H9 (cell line): Measurements from ENCODE around the gene CDKAL1. TPM values are rescaled to one million over a fixed set of nuclear protein-coding genes. Genes with fewer than 3 reads are reported as not detected.

Source experiments
- DNase-seq: peaks from one replicate; pipeline ENCODE4 v3.0.0-alpha.2; 2017
- H2AFZ ChIP-seq: one replicate; pipeline ENCODE4 v1.6.1; 2013; ENCODE audit warnings: mild to moderate bottlenecking, low read length, control low read depth, moderate library complexity
- H2AK5ac ChIP-seq: 2 replicates; pipeline ENCODE4 v1.6.1; 2013; ENCODE audit warnings: low read length, control low read depth, mixed read lengths; ENCODE audit not compliant: insufficient read length
- H2BK120ac ChIP-seq: one replicate; pipeline ENCODE4 v1.6.1; 2013; ENCODE audit warnings: low read depth, mild to moderate bottlenecking, low read length, control low read depth, inconsistent platforms; ENCODE audit not compliant: poor library complexity, severe bottlenecking
- H2BK12ac ChIP-seq: 2 replicates; pipeline ENCODE4 v1.6.1; 2013; ENCODE audit warnings: low read length, control low read depth, mixed read lengths, low read depth; ENCODE audit not compliant: insufficient read length
- H2BK15ac ChIP-seq: 2 replicates; pipeline ENCODE4 v1.6.1; 2013; ENCODE audit warnings: low read depth, low read length, control low read depth
- H2BK20ac ChIP-seq: one replicate; pipeline ENCODE4 v1.6.1; 2013; ENCODE audit warnings: low read depth, mild to moderate bottlenecking, low read length, control low read depth, inconsistent platforms; ENCODE audit not compliant: poor library complexity, severe bottlenecking
- H2BK5ac ChIP-seq: 2 replicates; pipeline ENCODE4 v1.6.1; 2013; ENCODE audit warnings: low read length, control low read depth, mixed read lengths; ENCODE audit not compliant: insufficient read length
- H3K14ac ChIP-seq: 2 replicates; pipeline ENCODE4 v1.6.1; 2013; ENCODE audit warnings: low read length, control low read depth; ENCODE audit not compliant: insufficient read depth
- H3K18ac ChIP-seq: 2 replicates; pipeline ENCODE4 v1.6.1; 2013; ENCODE audit warnings: low read depth, mild to moderate bottlenecking, mixed read lengths, low read length, control low read depth; ENCODE audit not compliant: insufficient read length
- H3K23ac ChIP-seq: 2 replicates; pipeline ENCODE4 v1.6.1; 2013; ENCODE audit warnings: low read length, control low read depth, mixed read lengths, low read depth; ENCODE audit not compliant: insufficient read length
- H3K23me2 ChIP-seq: 2 replicates; pipeline ENCODE4 v1.6.1; 2013; ENCODE audit warnings: low read depth, mild to moderate bottlenecking, mixed read lengths, low read length, control low read depth; ENCODE audit not compliant: insufficient read length, poor library complexity, severe bottlenecking
- H3K27ac ChIP-seq: 2 replicates; pipeline ENCODE4 v1.5.1; 2013; ENCODE audit warnings: low read length, control low read depth, mixed read lengths, low read depth; ENCODE audit not compliant: insufficient read length
- H3K27me3 ChIP-seq: 2 replicates; pipeline ENCODE4 v1.6.1; 2013; ENCODE audit warnings: low read length, control low read depth, inconsistent platforms; ENCODE audit not compliant: insufficient read depth
- H3K4ac ChIP-seq: 2 replicates; pipeline ENCODE4 v1.6.1; 2013; ENCODE audit warnings: low read depth, mild to moderate bottlenecking, control low read depth, inconsistent platforms, low read length, moderate library complexity
- H3K4me1 ChIP-seq: 2 replicates; pipeline ENCODE4 v1.6.1; 2013; ENCODE audit warnings: low read length, control low read depth, inconsistent platforms; ENCODE audit not compliant: insufficient read depth
- H3K4me2 ChIP-seq: 2 replicates; pipeline ENCODE4 v1.6.1; 2013; ENCODE audit warnings: low read length, control low read depth, mixed read lengths; ENCODE audit not compliant: insufficient read length, insufficient read depth
- H3K56ac ChIP-seq: 2 replicates; pipeline ENCODE4 v1.6.1; 2013; ENCODE audit warnings: low read depth, mild to moderate bottlenecking, mixed read lengths, low read length, control low read depth; ENCODE audit not compliant: insufficient read length
- H3K79me1 ChIP-seq: 2 replicates; pipeline ENCODE4 v1.6.1; 2013; ENCODE audit warnings: low read depth, mild to moderate bottlenecking, moderate library complexity, low read length, control low read depth, inconsistent platforms; ENCODE audit not compliant: insufficient read depth, poor library complexity, severe bottlenecking
- H3K79me2 ChIP-seq: 2 replicates; pipeline ENCODE4 v1.6.1; 2013; ENCODE audit warnings: low read length, control low read depth, inconsistent platforms; ENCODE audit not compliant: insufficient read depth
- H3K9ac ChIP-seq: 2 replicates; pipeline ENCODE4 v1.6.1; 2013; ENCODE audit warnings: low read length, control low read depth, mixed read lengths; ENCODE audit not compliant: insufficient read length; ENCODE audit errors: extremely low read depth
- H3K9me3 ChIP-seq: one replicate; pipeline ENCODE4 v1.6.1; 2013; ENCODE audit warnings: low read depth, low read length, inconsistent platforms; ENCODE audit not compliant: control insufficient read depth
- H3T11ph ChIP-seq: one replicate; pipeline ENCODE4 v1.6.1; 2013; ENCODE audit warnings: mild to moderate bottlenecking, low read length, control low read depth, inconsistent platforms
- H4K20me1 ChIP-seq: one replicate; pipeline ENCODE4 v1.6.1; 2013; ENCODE audit not compliant: control insufficient read depth, insufficient read length, insufficient read depth
- H4K5ac ChIP-seq: 2 replicates; pipeline ENCODE4 v1.6.1; 2013; ENCODE audit warnings: low read depth, mild to moderate bottlenecking, mixed read lengths, low read length, control low read depth; ENCODE audit not compliant: insufficient read length
- H4K8ac ChIP-seq: replicated peaks from 2 replicates; pipeline ENCODE4 v1.6.1; 2013; ENCODE audit warnings: low read length, control low read depth, mixed read lengths, low read depth; ENCODE audit not compliant: insufficient read length
- H4K91ac ChIP-seq: 2 replicates; pipeline ENCODE4 v1.6.1; 2013; ENCODE audit warnings: low read depth, mild to moderate bottlenecking, moderate library complexity, mixed read lengths, low read length, control low read depth; ENCODE audit not compliant: insufficient read length
- H3K27ac Mint-ChIP-seq, 3 experiments: 2 replicates in 2 of 3; 3 replicates in 1 of 3; pipeline ENCODE4 v1.8.0; 2020 to 2021; ENCODE audit warnings: mixed read lengths in 3 of 3, mild to moderate bottlenecking in 1 of 3, moderate library complexity in 1 of 3
- H3K27me3 Mint-ChIP-seq: 2 replicates; pipeline ENCODE4 v1.8.0; 2021; ENCODE audit warnings: low read depth, mild to moderate bottlenecking, moderate library complexity, mixed read lengths
- H3K36me3 Mint-ChIP-seq, 3 experiments: 2 replicates in 2 of 3; 3 replicates in 1 of 3; pipeline ENCODE4 v1.8.0; 2020 to 2021; ENCODE audit warnings: low read depth in 3 of 3, mixed read lengths in 3 of 3; ENCODE audit not compliant: insufficient read depth in 1 of 3
- H3K4me1 Mint-ChIP-seq, 2 experiments: 2 replicates each; pipeline ENCODE4 v1.8.0; 2020; ENCODE audit warnings: mixed read lengths in 2 of 2
- H3K4me3 Mint-ChIP-seq, 2 experiments: 2 replicates in 1 of 2; 3 replicates in 1 of 2; pipeline ENCODE4 v1.8.0; 2020 to 2021; ENCODE audit warnings: mild to moderate bottlenecking in 2 of 2, mixed read lengths in 2 of 2, moderate library complexity in 1 of 2
- H3K9me3 Mint-ChIP-seq, 2 experiments: 2 replicates in 1 of 2; 3 replicates in 1 of 2; pipeline ENCODE4 v1.8.0; 2020; ENCODE audit warnings: mild to moderate bottlenecking in 2 of 2, mixed read lengths in 2 of 2, moderate library complexity in 1 of 2
- CTCF ChIP-seq: fragments of 200-600 bp; sonication (generic); conservative IDR thresholded peaks from 3 replicates; pipeline ENCODE4 v1.8.0; 2021; ENCODE audit warnings: antibody characterized with exemption, mild to moderate bottlenecking
- total RNA-seq: library from RNA; stranded (reverse); gene quantifications from 2 replicates; pipeline ENCODE4 v1.2.1, GENCODE V29; 2021

The CDKAL1 gene
- total RNA-seq, 1 experiment from 2014 or later = 23.0 TPM

- TF ChIP-seq CTCF = no peak
- Mint-ChIP-seq H3K27ac (no peak overlapping the region), H3K36me3 (peaks cover 0 to 2% (median 0%) of the 10 kb centered on the region in 3 experiments; a peak in 2 of 7 replicates)
Measured at GRCh38 chr6:21082091-21082490, 547.8 kb downstream of the CDKAL1 start.

More at GRCh38 chr6:21082091-21082490, 547.8 kb downstream of the CDKAL1 start:
- Histone ChIP-seq H3K18ac (no peak overlapping the region), H3K79me1 (no peaks in the 10 kb centered on the region), H4K91ac (no peak overlapping the region), H3K4ac (no peak overlapping the region), H2BK5ac (no peak overlapping the region), H3K23ac (no peak overlapping the region), H2BK15ac (no peak overlapping the region), H4K5ac (no peak overlapping the region), H3T11ph (no peak overlapping the region), H2AFZ (no peak overlapping the region), H2BK120ac (no peak overlapping the region), H4K8ac (no peak overlapping the region), H3K4me2 (no peak overlapping the region), H2BK20ac (no peak overlapping the region), H3K9me3 (no peaks in the 10 kb centered on the region), H3K23me2 (no peaks in the 10 kb centered on the region), H2AK5ac (no peak overlapping the region), H3K4me1 (peaks cover 5% of the 10 kb centered on the region; the same call in 1 of the 2 replicates), H3K79me2 (no peaks in the 10 kb centered on the region), H3K14ac (no peak overlapping the region), H4K20me1 (no peaks in the 10 kb centered on the region), H3K9ac (no peak overlapping the region), H3K56ac (no peak overlapping the region), H2BK12ac (no peak overlapping the region), H3K27ac (no peak overlapping the region), H3K27me3 (no peaks in the 10 kb centered on the region)
- Mint-ChIP-seq H3K4me3 (no peak overlapping the region), H3K27me3 (no peaks in the 10 kb centered on the region; the same call in 1 of the 2 replicates), H3K4me1 (peaks cover 9 to 10% of the 10 kb centered on the region in 2 experiments), H3K9me3 (no peaks in the 10 kb centered on the region)
- no peak for DNase-seq
